Amygdala (tissue), 56 donors: ENCODE data around the gene SPINK9.

Source experiments
- DNase-seq, 56 donors: peaks; one replicate each; lab custom pipeline; 2025; lab: John Stamatoyannopoulos, UW

Gene SPINK9

DNA sequence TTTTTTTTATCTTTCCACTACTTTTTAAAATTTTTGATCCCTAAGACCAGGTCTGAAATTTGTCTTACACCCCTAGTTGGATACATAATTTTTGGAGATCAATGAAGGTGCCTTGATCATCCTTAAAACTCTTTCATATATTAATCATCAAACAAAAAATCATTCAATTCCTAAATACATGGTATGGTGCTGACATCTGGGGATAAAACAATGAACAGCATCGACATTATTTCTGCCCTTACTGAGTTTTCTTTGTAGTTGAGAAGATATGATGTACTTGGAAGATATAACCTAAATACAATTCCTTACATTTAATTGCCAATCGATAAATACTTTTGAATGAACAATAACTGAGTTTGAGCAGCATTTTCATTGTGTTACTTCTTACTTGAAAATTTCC is 18.3 kb downstream of the SPINK9 start:
- no peak for DNase-seq

DNA sequence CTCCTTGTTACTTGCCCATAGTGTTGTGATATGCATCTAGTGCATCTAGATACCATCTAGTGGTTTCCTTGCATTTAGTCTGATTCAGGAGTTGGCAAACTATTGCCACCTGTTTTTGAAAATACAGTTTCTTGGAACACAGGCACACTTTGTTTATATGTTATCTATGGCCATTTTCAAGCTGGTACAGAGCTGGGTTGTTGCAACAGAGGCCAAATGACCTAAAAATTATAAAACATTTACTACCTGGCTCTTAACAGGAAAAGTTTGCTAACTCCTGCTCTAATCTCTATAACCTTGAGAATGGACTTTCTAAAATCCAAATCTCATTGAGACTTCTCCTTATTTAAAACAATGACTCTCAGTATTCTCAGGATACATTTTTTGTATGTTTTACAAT is 29.0 kb downstream of the SPINK9 start:
- DNase-seq, result no peak

DNA sequence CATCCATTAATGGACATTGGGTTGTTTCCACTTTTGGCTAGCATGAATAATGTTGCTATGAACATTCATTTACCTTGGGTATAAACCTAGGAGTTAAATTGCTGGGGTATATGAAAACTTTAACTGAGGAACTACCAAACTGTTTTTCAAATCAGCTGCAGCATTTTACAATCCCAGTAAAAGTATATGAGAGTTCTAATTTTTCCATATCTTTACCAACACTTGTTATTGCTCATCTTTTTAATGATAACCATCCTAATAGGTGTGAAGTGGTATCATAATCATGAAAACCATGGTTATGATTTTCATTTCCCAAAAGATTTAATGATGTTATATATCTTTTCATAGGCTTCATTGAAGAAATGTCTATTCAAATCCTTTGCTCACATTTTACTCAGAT is 32.9 kb downstream of the SPINK9 start:
- no peak for DNase-seq

DNA sequence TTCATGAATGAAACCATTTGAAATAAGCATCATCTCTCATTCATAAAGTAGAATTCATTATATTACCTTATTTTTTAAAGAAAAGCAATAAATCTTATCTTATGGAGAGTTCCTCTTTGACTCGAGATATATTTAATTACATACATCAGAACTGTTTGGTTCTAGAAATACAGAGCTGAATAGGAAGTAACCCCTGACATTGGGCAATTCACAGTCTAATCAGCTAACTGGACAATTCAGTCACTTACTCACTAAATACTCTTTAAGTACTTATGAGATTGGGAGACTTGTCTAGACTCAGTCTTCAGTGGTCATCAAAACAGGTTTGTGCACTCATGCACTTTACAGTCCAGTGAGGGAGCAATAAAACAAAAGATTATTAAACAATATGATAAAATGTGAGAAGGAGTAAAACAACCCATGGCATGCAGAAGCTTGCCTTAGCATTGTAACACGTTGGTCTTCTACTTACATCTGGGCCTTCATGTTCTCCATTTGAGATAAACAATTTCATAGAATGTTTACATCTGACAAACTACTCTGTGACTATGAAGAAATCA is 36.9 kb downstream of the SPINK9 start:
- DNase-seq, result no peak

DNA sequence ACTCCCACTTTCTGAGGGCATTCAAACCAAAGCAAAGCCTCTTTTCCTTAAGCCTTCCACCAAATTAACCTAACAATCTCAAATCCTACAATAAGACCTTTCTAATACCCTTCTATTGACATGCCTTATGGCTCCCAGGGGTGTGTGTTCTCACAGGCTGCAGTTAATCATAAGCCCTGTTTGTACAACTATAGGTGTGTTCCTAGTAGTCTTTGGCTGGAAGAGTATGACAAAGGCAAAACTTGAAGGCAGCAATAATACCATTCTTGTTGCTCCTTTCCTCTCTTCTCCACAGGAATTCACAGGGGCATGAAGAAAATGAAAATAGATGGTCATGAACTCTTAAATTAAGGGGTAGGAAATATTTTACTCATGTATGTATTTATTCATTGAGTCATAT is 37.5 kb downstream of the SPINK9 start:
- DNase-seq, result no peak

DNA sequence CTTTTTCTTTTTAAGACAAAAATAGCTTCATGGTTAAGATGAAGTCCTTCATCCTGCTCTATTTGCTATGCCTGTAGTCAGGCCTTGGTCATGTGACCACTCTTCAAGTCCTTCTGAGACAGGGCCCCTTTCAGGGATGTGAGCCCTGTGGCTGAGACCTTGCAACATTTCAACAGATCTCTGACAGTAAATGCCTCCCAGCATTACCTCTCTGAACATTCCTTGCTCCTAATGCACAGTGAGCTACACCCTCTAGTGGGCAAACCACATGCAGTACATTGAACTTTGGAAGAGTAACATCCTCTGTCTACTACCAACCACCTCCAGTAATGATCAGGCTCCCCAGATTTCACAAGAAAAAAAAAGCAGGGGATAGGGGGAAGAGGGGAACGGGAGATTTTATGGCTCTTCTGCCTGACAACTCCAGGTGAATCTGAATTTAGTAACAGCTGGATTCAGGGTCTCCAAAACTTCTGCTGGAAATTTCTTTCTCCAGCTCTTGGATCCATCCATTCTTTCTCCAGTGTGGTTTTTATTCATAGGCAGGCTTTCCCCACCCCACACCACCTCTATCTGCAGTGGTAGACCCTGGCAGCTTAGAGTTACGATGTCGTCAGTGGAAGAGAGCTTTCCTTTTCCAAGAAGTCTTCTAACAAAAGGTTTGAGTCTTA is 39.5 kb downstream of the SPINK9 start:
- peak in 21 of 56 donors; percentile 0 to 34 (median 6) for DNase-seq

DNA sequence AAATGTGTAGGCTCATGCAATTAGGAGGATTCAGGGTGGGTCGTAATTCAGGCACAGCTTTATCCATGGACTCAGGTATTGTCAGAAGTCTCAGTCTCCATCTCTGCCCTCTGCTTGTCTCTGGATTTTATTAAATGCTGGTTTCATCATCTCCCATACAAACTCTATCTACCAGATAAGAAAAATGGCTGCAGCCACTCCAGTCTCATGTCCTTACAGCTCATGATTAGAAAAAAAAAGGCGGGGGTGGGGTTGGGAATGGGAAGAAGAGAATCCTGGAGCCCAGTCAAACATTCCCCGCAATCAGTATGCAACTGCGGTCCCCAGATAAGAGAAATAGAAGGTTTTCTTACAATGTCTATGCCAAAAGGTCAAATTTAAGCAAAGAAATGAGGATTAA is 40.8 kb downstream of the SPINK9 start:
- DNase-seq, result no peak

DNA sequence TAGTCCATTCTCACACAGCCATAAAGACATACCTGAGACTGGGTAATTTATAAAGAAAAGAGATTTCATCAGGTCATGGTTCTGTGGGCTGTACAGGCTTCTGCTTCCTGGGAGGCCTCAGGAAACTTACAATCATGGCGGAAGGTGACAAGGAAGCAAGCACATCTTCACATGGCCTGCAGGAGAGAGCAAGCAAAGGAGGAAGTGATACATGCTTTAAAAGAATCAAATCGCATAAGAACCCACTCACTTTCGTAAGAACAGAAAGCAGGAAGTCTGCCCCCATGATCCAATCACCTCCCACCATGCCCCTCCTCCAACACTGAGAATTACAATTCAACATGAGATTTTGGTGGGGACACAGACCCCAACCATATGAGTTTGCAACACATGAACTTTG is 43.3 kb downstream of the SPINK9 start:
- no peak for DNase-seq

DNA sequence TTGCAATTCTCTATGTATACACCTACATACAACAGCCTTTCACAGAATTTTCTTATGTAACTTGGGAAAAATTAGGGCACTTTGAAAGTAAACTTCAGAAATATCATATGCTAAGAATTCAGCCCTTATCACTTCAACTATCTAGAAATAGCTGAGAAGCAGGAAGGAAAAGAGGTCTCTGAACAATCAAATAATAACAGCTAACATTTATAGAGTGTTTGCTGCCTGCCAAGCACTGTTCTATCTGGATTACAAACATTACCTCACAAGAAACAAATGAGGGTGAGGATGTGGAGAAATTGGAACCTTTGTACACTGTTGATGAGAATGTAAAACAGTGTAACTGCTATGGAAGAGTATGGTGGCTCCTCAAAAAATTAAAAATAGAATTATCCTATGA is 44.0 kb downstream of the SPINK9 start:
- no peak for DNase-seq

DNA sequence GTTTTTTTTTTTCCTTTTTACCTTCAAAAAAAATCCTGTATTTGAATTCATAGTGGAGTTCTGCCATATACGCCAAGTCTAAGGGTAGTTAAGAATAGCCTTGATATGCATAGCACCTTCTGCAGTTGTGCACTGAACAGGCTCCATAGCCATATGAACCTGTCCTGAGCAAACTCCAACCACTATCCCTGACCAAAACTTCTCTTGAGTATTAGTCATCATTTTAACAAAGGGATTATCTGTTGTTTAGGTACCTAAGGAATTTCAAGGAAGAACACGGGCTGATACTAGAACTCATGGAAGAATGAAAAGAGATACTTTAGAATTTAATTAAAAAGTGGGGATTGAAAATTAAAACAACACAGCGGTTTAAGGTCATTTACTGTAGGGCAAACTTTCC is 46.5 kb downstream of the SPINK9 start:
- DNase-seq, result no peak

DNA sequence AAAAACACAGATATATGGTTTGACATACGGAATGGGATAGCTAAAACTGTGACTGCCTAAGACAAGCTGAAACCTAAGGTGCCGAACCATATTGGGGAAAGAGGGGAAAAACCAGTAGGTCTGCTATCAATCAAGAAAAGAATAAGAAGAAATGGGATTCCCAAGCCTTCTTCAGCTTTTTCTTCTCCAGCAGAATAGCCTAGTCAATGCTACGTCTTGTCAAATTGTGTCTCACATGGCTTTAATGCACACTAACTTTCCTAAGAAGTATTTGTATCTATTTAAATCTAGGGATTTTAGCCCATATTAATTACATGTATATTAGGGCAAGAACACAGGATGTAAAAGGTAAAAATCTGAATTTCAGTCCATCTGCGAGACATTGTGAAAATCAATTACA is 47.6 kb downstream of the SPINK9 start:
- no peak for DNase-seq

DNA sequence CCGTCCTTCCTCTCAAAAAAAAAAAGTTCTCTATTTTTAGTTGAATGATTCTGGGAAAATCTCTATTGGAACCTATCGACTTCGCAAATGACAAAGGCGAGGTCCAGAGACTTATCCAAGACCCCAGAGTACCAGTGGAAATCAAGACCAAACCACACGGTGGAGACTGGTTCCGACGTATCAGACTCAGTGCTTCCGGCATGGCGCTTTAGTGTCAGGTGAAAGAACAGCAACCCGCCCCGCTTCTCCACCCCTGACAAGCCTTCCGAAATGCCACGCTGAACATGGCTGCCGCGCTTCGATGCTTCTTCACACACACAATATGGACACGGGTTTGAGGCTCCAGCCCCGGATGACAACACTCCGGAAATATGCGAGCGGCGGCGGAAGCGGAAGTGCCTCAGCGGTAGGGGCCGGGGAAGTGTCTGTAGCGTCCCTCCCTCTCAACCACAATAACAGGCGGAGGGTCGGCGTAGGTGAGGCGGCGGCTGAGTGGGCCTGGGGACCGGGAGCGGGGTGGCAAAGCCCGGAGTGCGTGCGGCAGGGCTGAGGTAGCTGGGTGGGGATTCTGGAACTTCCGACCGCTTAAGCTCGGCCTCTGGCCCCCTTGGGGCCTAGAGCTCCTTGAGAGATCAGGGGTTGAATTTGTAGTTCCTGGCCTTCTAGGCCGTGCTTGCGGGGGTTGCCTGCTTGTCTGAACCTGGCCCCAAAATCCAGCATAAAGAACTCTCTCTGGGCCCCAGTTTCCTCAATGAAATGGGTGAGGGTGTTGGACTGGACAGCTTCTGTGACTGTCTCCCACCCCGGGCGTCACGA is 48.4 kb downstream of the SPINK9 start, which contains the start of gene FBXO38:
Gene FBXO38 (plus strand): TSS at position 395 of the 816 bp plus-strand sequence. CDS start 10,819 bp downstream, outside the sequence.
- DNase-seq, result peak; percentile 46 to 98 (median 92)

DNA sequence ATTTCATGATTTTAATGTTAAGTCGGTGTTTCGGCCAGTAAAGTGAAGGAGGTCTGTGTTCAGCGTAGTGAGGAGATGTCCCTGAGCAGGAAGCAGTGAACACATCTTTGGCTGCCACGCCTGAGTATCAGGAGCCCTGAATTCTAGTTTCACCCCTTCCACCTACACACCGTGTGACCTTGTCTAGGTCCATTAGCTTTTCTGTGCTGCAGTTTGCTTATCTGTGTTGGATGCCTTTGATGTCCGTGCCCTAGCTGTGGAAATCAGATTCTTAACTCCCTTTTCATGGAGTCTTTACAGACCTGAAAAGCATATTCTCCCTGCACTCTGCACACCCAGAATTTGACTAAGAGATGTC is 49.0 kb downstream of the SPINK9 start:
- peak in 1 of 56 donors; percentile 37 for DNase-seq

DNA sequence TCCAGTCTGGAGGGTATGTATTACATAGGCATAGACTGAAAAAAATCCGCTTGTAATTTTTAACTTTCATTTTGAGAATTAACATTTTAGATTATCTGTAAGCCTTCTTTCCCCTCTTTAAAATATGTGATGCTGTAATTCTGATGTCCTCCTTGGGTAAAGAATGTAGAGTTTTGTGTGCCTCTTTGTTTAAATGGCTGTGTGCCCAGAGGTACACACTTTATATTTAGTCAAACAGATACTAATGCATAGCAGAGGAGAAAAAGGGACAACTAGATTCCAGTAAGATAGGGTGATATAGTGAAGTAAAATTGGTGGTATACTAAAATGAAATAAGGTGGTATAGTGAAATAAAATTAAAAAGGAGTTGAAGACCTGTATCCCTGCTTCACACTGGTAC is 49.7 kb downstream of the SPINK9 start:
- DNase-seq, result no peak

DNA sequence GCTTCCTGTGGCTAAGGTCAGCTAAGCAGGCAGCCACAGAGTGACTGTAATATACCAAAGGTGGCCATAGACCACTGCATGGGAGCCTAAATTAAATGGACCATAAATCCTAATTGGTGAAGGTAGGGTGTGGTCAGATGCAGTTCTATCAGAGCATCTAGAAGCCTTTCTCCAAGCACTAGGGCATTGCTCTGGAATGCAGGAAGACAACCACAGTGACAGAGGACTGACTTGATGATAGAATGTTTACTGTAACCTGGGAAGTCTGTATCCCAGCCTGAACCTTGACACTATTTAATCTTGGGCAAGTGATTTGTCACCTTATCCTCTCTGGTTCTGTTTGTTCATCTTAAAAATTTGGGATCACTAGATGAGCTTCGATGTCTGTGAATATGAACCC is 50.7 kb downstream of the SPINK9 start:
- DNase-seq, result no peak

DNA sequence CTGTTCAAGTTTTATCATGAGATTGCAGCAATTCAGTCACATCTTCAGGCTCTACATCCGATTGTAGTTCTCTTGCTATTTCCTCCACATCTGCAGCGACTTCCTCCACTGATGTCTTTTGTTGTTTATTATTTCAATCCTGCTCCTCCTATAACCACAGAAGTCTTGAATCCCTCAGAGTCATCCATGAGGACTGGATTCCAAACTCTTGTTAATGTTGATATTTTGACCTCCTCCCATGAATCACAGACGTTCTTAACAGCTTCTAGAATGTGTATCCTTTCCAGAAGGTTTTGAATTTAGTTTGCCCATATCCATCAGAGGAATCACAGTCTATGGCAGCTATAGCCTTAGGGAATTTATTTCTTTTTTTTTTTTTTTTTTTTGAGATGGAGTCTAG is 52.0 kb downstream of the SPINK9 start:
- no peak for DNase-seq

DNA sequence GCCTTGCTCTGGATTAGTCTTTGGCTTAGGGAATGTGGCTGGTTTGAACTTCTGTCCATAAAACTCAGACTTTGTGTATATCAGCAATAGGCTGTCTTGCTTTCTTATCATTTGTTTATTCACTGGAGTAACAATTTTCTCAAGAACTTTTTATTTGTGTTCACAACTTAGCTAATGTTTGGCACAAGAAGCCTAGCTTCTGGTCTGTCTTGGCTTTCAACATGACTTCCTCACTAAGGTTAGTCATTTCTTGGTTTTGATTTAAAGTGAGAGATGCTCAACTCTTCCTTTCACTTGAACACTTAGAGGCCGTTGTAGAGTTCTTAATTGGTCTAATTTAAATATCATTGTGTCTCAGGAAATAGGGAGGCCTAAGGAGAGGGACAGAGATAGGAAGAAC is 53.3 kb downstream of the SPINK9 start:
- DNase-seq, result no peak
